Ectodermal cell (in vitro differentiated cells): Measurements from ENCODE around the gene MORF4L1.
"Not testable (repeated sequence)": the region's sequence is repeated elsewhere in the genome, so short reads cannot be mapped to it uniquely, and the experiment has no call there.

ENCODE experiments used
- H3K27ac ChIP-seq: 2 replicates; pipeline ENCODE4 v1.7.0; 2013; ENCODE audit warnings: mild to moderate bottlenecking, low read depth, low read length; ENCODE audit not compliant: insufficient read depth, poor library complexity, severe bottlenecking
- H3K27me3 ChIP-seq: 2 replicates; pipeline ENCODE4 v1.7.0; 2013; ENCODE audit warnings: mild to moderate bottlenecking, low read length; ENCODE audit not compliant: insufficient read depth, control insufficient read depth, poor library complexity, severe bottlenecking
- H3K36me3 ChIP-seq: one replicate; pipeline ENCODE4 v1.7.0; 2013; ENCODE audit warnings: low read length; ENCODE audit not compliant: control insufficient read depth, insufficient read depth
- H3K4me1 ChIP-seq: one replicate; pipeline ENCODE4 v1.7.0; 2013; ENCODE audit warnings: low read length; ENCODE audit not compliant: control insufficient read depth, insufficient read depth
- H3K4me3 ChIP-seq: 2 replicates; pipeline ENCODE4 v1.7.0; 2013; ENCODE audit warnings: low read depth, low read length, control low read depth; ENCODE audit not compliant: insufficient read depth
- H3K9me3 ChIP-seq: 2 replicates; pipeline ENCODE4 v1.7.0; 2013; ENCODE audit warnings: mild to moderate bottlenecking, low read length, moderate library complexity; ENCODE audit not compliant: control insufficient read depth
- WGBS, 2 experiments: methylation state at CpG; one replicate each; pipeline ENCODE4 v1.1.7; 2013; ENCODE audit warnings: missing lambda C conversion rate in 2 of 2; 5-methylcytosine and 5-hydroxymethylcytosine counted together

The MORF4L1 gene

DNA sequence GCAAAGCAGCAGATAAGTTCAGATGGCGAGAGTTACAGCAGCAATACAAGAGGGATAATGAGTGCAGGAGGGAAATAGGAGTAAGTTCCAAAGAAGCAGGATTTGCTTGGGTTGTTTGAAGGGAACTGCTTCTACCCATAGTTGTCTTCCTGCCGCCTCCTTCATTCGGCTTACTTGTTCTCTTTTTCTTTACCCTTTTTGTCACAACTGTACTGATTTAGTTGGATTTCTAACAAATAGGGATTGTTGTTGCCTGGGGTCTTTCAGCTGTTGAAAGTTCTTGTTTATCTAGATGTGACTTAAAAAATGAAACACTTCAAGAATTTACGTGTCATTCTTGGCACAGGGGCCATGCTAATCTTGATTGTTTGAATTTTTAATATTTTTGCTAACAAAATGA, 25.9 kb downstream of the MORF4L1 start:
- no peaks in the 10 kb centered on the region for H3K27me3 ChIP-seq
- H3K4me3 ChIP-seq, result no peak overlapping the region
- no peak overlapping the region for H3K27ac ChIP-seq
- H3K4me1 ChIP-seq, result no peaks in the 10 kb centered on the region
- 96 to 98% methylated on average over 4 of the region's 4 CpGs for WGBS, 2 experiments
- H3K36me3 ChIP-seq, result peaks cover 55% of the 10 kb centered on the region
- no peaks in the 10 kb centered on the region for H3K9me3 ChIP-seq

GRCh38 chr15:78900819-78901533, 28.3 kb downstream of the MORF4L1 start:
- H3K36me3 ChIP-seq, result peaks cover 50% of the 10 kb centered on the region
- H3K27me3 ChIP-seq, H3K4me1 ChIP-seq, H3K9me3 ChIP-seq, H3K4me3 ChIP-seq, H3K27ac ChIP-seq: not testable (repeated sequence)
- 90 to 97% methylated on average over 14 of the region's 14 CpGs for WGBS, 2 experiments

DNA sequence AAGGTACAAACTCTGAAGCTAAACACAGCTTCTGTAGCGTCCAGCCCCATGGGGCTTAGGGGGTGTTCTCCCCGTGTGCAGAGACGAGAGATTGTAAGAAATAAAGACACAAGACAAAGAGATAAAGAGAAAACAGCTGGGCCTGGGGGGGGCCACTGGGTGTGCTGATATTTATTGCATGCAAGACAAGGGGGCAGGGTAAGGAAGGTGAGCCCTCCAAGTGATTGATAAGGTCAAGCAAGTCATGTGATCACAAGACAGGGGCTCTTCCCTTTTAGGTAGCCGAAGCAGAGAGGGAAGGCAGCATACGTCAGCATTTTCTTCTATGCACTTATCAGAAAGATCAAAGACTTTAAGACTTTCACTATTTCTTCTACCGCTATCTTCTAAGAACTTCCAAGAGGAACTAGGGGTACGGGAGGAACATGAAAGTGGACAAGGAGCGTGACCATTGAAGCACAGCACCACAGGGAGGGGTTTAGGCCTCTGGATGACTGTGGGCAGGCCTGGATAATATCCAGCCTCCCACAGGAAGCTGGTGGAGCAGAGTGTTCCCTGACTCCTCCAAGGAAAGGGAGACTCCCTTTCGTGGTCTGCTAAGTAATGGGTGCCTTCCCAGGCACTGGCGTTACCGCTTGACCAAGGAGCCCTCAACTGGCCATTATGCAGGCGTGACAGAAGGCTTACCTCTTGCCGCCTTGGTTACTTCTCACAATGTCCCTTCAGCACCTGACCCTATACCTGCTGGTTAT, 29.8 kb downstream of the MORF4L1 start:
- peaks cover 49% of the 10 kb centered on the region for H3K36me3 ChIP-seq
- not testable (repeated sequence) for H3K27me3 ChIP-seq, H3K4me1 ChIP-seq, H3K4me3 ChIP-seq, H3K27ac ChIP-seq, H3K9me3 ChIP-seq
- WGBS, 2 experiments, result 95 to 98% methylated on average over 11 to 13 of the region's 13 CpGs

- H3K27me3 ChIP-seq, result no peaks in the 10 kb centered on the region
- WGBS, 2 experiments, result 85 to 98% methylated on average over 6 of the region's 6 CpGs
- no peak overlapping the region for H3K27ac ChIP-seq
- H3K36me3 ChIP-seq, result peaks cover 34% of the 10 kb centered on the region
- H3K4me1 ChIP-seq, result peaks cover 3% of the 10 kb centered on the region
- H3K9me3 ChIP-seq, result no peaks in the 10 kb centered on the region
- no peak overlapping the region for H3K4me3 ChIP-seq
Measured at GRCh38 chr15:78904599-78905358, 32.1 kb downstream of the MORF4L1 start.

GRCh38 chr15:78906316-78906620, 33.6 kb downstream of the MORF4L1 start:
- H3K4me3 ChIP-seq, result no peak overlapping the region
- H3K27me3 ChIP-seq, result no peaks in the 10 kb centered on the region
- no peak overlapping the region for H3K27ac ChIP-seq
- peaks cover 23% of the 10 kb centered on the region for H3K36me3 ChIP-seq
- peaks cover 3% of the 10 kb centered on the region for H3K4me1 ChIP-seq
- WGBS, 2 experiments, result 84 to 97% methylated on average over 2 of the region's 2 CpGs
- no peaks in the 10 kb centered on the region for H3K9me3 ChIP-seq

DNA sequence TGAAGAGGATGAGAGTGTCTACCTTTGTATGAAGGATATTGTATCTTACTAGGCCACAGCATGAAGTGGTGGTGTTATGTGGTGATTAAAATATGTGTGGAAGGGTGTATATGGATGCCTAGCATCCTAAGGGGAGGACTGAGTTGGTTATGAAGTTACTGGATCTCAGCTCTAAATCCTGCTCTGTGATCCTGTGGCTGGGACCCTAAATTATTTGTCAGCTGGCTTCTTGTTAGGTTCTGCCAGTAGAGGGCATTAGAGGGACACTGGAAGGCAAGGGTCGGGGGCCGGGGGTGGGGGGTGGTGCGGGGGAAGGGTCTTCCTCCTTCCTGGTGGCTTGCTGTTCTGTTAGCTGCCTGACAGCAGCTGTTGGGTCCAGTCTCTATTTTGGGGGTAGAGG, 34.9 kb downstream of the MORF4L1 start:
- 17 to 40% methylated on average over 2 to 3 of the region's 3 CpGs for WGBS, 2 experiments
- peaks cover 22% of the 10 kb centered on the region for H3K36me3 ChIP-seq
- H3K27ac ChIP-seq, result no peak overlapping the region
- H3K4me1 ChIP-seq, result peaks cover 3% of the 10 kb centered on the region
- H3K9me3 ChIP-seq, result no peaks in the 10 kb centered on the region
- no peaks in the 10 kb centered on the region for H3K27me3 ChIP-seq
- H3K4me3 ChIP-seq, result no peak overlapping the region

DNA sequence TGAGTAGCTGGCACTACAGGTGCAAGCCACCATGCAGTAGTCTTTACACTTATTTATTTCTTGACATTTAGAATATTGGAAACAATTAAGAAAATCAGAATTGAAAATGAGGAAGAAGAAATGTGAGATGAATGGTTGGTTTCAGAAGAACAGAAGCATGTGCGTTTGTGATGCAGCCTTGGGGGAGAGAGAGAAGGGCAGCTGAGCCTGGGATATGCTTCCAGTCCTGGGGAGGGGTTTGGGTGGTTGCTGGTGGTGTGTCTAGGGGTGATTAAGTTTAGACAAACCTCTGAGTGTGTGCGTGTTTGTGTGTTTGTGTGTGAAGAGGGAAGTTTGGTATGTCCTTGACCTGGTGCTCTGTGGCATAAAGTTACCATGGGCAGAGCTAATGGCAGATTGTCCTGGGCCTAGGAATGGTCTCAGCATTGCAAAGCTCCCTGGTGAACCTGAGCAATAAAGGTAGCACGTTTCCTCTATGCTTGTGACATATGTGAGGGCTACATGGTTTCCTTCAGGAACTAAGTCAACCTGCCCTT, 36.5 kb downstream of the MORF4L1 start:
- no peak overlapping the region for H3K27ac ChIP-seq
- 81 to 83% methylated on average over 3 of the region's 3 CpGs for WGBS, 2 experiments
- H3K27me3 ChIP-seq, result no peaks in the 10 kb centered on the region

DNA sequence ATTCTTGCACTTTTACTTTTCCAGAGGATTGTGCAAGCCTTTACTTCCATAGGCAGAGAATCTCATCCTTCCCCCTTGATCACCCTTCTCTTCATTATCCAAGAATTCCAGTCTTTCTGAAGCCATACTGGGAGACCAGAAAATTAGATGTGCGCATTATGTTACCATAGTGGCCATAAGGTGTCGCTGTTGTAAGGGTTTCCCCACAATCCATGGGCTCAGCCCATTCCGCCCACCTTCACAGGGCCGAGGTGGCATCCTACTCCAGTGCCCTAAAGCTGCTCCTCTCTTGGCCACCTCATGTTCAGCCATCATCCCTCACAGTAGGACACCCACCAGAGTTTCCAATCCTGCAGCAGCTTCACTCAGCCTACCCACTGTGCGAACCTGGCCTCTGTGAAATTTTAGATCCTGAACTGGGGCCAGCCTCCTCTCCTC, 37.1 kb downstream of the MORF4L1 start:
- Histone ChIP-seq H3K4me3 (no peak overlapping the region), H3K27me3 (no peaks in the 10 kb centered on the region), H3K4me1 (peaks cover 3% of the 10 kb centered on the region), H3K36me3 (peaks cover 25% of the 10 kb centered on the region), H3K9me3 (no peaks in the 10 kb centered on the region), H3K27ac (no peak overlapping the region)
- WGBS, 2 experiments, result 49 to 55% methylated on average over 5 of the region's 5 CpGs

More for the DNA sequence above, 36.5 kb downstream of the MORF4L1 start:
- no peaks in the 10 kb centered on the region for H3K9me3 ChIP-seq
- peaks cover 26% of the 10 kb centered on the region for H3K36me3 ChIP-seq
- H3K4me3 ChIP-seq, result no peak overlapping the region
- H3K4me1 ChIP-seq, result peaks cover 3% of the 10 kb centered on the region

DNA sequence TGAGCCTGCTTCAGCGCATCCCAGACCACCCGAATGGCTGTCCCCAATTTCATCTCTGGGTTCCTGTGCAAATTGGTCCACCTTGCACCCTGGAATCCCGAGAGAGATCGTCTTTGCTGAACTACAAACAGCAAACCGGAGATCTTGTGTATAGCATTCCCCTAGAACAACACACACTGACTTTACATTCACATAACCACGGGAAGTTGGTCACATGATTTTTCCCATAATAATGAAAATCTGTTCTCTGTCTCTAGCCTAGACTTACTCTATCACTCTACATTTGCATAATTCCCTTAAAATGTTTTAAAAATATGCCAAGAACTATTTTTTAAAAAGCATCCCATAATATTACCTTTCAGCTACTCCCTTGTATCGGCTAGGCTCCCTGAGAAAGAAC, 37.6 kb downstream of the MORF4L1 start:
- no peak overlapping the region for H3K27ac ChIP-seq
- H3K4me3 ChIP-seq, result no peak overlapping the region
- 93 to 94% methylated on average over 7 of the region's 7 CpGs for WGBS, 2 experiments
- no peaks in the 10 kb centered on the region for H3K9me3 ChIP-seq
- peaks cover 3% of the 10 kb centered on the region for H3K4me1 ChIP-seq
- H3K27me3 ChIP-seq, result no peaks in the 10 kb centered on the region
- H3K36me3 ChIP-seq, result peaks cover 21% of the 10 kb centered on the region

DNA sequence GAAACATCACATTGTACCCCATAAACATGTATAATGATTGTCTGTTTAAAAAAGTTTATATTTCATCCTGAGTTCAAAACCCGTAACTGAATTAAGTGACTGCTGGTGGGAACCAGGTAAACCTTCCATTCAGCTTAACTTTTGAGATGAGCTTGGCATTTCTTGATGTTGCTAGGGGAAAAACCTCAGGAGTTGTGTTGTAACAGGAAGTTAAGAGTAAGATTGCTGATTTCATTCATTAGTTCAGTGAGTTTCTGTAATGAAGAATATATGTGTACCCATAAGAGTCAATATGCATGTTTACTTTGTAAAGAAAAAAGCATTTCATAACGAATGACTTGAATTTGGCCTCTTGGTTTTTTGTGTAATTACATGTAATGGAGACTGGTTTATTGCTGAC, 39.6 kb downstream of the MORF4L1 start:
- H3K9me3 ChIP-seq, result no peaks in the 10 kb centered on the region
- H3K27ac ChIP-seq, result no peak overlapping the region
- H3K4me3 ChIP-seq, result no peak overlapping the region
- 93 to 100% methylated on average over 2 of the region's 2 CpGs for WGBS, 2 experiments
- peaks cover 17% of the 10 kb centered on the region for H3K36me3 ChIP-seq
- no peaks in the 10 kb centered on the region for H3K27me3 ChIP-seq
- H3K4me1 ChIP-seq, result peaks cover 3% of the 10 kb centered on the region
